ENCODE measurements around the gene ITSN2. TPM values are rescaled to one million over a fixed set of nuclear protein-coding genes. Genes with fewer than 3 reads are reported as not detected.

The ITSN2 gene
- total RNA-seq, 1 experiment from 2014 or later, result 26.5 TPM

DNA sequence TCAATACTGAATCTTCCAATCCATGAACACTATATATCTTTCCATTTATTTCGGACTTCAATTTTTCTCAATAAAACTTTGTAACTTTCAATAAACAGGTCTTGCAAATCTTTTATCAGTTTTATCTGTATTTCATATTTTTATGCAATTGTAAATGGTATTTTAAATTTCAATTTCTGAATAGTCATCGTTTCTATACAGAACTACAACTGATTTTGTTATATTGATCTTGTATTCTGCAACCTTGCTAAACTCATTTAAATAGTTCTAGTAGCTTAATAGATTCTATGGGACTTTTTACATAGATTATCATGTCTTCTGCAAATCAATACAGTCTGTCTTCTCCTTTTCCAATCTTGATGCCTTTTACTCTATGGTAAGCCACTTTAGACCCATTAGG, 95.1 kb downstream of the ITSN2 start:
- no peak overlapping the region for H3K27ac ChIP-seq (ENCODE audit: low read depth, low read length)
- no peaks in the 10 kb centered on the region for H3K4me1 ChIP-seq (ENCODE audit: control insufficient read depth in 1 of 2, insufficient read depth in 2 of 2, low read length in 2 of 2)
- ChIA-PET POLR2A (no interaction called here), CTCF (no interaction called here), RAD21 (ENCODE audit: low non-redundant PET in 1 of 2, low total read pairs in 2 of 2, uncharacterized antibody in 2 of 2, unreplicated experiment in 2 of 2) (no interaction called here)
- no peak for DNase-seq (ENCODE audit: low read depth, low spot score)
- no peak overlapping the region for H3K4me3 ChIP-seq (replicated peaks in 1 of 2; ENCODE audit: low read depth in 1 of 2, low read length in 2 of 2)
- no peaks in the 10 kb centered on the region for H3K36me3 ChIP-seq (ENCODE audit: control insufficient read depth in 1 of 2, insufficient read depth in 2 of 2, low read length in 2 of 2)
- H3K27me3 ChIP-seq (ENCODE audit: insufficient read depth, low read length), result no peaks in the 10 kb centered on the region
- no peak overlapping the region for H3K9ac ChIP-seq (ENCODE audit: low read length)
- H3K4me2 ChIP-seq (ENCODE audit: low read length), result no peak overlapping the region
- no peaks in the 10 kb centered on the region for H3K9me2 ChIP-seq (ENCODE audit: insufficient read depth)
- TF ChIP-seq TCF7L2 (IDR thresholded peaks at IDR 0.05; ENCODE audit: borderline replicate concordance, extremely low read depth, insufficient read depth, insufficient read length), result no peak
- TF ChIP-seq SIN3A (IDR thresholded peaks at IDR 0.05; ENCODE audit: low read depth), result no peak
- TF ChIP-seq RAD21 (IDR thresholded peaks at IDR 0.05; ENCODE audit: low read depth), result no peak
- TF ChIP-seq SP1 (IDR thresholded peaks at IDR 0.05; ENCODE audit: low read depth), result no peak
- TF ChIP-seq YY1 (IDR thresholded peaks at IDR 0.05; ENCODE audit: extremely low read depth, insufficient replicate concordance, low read depth, low read length), result no peak
- no peak for TF ChIP-seq REST (IDR thresholded peaks at IDR 0.05; ENCODE audit: low read depth)
- no peak for TF ChIP-seq ZBTB33 (IDR thresholded peaks at IDR 0.05; ENCODE audit: extremely low read depth, insufficient replicate concordance, low read length)
- no peak for TF ChIP-seq POLR2AphosphoS5 (IDR thresholded peaks at IDR 0.05; ENCODE audit: low read depth, low read length)
- TF ChIP-seq POLR2A (IDR thresholded peaks at IDR 0.05; ENCODE audit: borderline replicate concordance, extremely low read depth, insufficient read depth, insufficient read length), result no peak
- no peak for TF ChIP-seq FOSL1 (IDR thresholded peaks at IDR 0.05; ENCODE audit: low read depth)
- no peak for TF ChIP-seq ELF1 (IDR thresholded peaks at IDR 0.05; ENCODE audit: borderline replicate concordance, low read depth)
- TF ChIP-seq, protein P1, sequence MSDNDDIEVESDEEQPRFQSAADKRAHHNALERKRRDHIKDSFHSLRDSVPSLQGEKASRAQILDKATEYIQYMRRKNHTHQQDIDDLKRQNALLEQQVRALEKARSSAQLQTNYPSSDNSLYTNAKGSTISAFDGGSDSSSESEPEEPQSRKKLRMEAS (IDR thresholded peaks at IDR 0.05), result no peak
- TF ChIP-seq ZFX (IDR thresholded peaks at IDR 0.05), result no peak
- BruUV-seq (replicated peaks), result no TSS peak
- ATAC-seq, result no peak
- intact Hi-C loops (cut with micrococcal nuclease), result no loop called here
- no peaks in the 10 kb centered on the region for H3K9me3 ChIP-seq (ENCODE audit: control insufficient read depth in 1 of 2, insufficient read depth in 1 of 2, low read depth in 1 of 2, low read length in 2 of 2)
- H2AFZ ChIP-seq (ENCODE audit: low read depth, low read length, poor library complexity, severe bottlenecking), result no peak overlapping the region
- H4K20me1 ChIP-seq (ENCODE audit: insufficient read depth), result no peaks in the 10 kb centered on the region
- no peaks in the 10 kb centered on the region for H3K79me2 ChIP-seq (ENCODE audit: insufficient read depth, low read length)

All from HCT116 (cell line).